Mesothelial cell of epicardium (in vitro differentiated cells): ENCODE data around the gene FRAS1. TPM values are rescaled to one million over a fixed set of nuclear protein-coding genes. Genes with fewer than 3 reads are reported as not detected.
"Not testable (repeated sequence)": the region's sequence is repeated elsewhere in the genome, so short reads cannot be mapped to it uniquely, and the experiment has no call there.

Source experiments
- DNase-seq, 2 experiments: peaks; one replicate each; pipeline ENCODE4 v3.0.0; 2021; ENCODE audit warnings: low spot score in 2 of 2; ENCODE audit not compliant: unreplicated experiment in 2 of 2
- H3K27ac Mint-ChIP-seq: 2 replicates; pipeline ENCODE4 v1.8.0; 2021; ENCODE audit warnings: mixed read lengths
- H3K27me3 Mint-ChIP-seq: 2 replicates; pipeline ENCODE4 v1.8.0; 2021; ENCODE audit warnings: low read depth, mixed read lengths
- H3K36me3 Mint-ChIP-seq: 2 replicates; pipeline ENCODE4 v1.8.0; 2021; ENCODE audit warnings: mixed read lengths
- H3K4me1 Mint-ChIP-seq: 2 replicates; pipeline ENCODE4 v1.8.0; 2021; ENCODE audit warnings: mixed read lengths
- H3K4me3 Mint-ChIP-seq: 2 replicates; pipeline ENCODE4 v1.8.0; 2021; ENCODE audit warnings: mild to moderate bottlenecking, moderate library complexity, mixed read lengths
- H3K9me3 Mint-ChIP-seq: 2 replicates; pipeline ENCODE4 v1.8.0; 2021; ENCODE audit warnings: mixed read lengths
- total RNA-seq: library from RNA; stranded (reverse); gene quantifications from 3 replicates; pipeline ENCODE4 v1.2.1, GENCODE V29; 2021
- TF ChIP-seq, protein P1 (sequence below): fragments of 200-600 bp; sonication (generic); IDR thresholded peaks from one replicate; pipeline ENCODE4 v1.5.0; 2021; ENCODE audit warnings: antibody characterized with exemption; ENCODE audit not compliant: unreplicated experiment

The FRAS1 gene
- total RNA-seq, 1 donor from 2014 or later, result 51.9 TPM

DNA sequence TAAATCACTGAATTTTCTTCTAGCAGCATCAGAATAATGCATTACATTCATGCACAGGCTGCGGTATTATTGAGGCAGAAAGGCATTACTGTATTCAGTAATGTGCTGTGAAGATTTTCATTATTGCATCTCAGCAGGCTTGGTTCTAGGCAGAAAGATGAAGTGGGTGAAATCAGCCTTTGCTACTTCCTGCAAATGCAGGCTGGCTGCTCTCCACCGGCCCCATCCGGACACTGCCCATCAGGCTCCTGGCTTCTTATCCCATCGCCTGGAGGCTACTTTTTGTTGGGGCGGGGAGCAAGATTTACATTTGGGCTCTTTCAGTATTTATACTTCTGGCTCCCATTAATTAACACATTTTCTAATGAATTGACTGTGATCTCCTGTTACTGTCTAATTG is 117.8 kb downstream of the FRAS1 start:
- DNase-seq, result no peak

DNA sequence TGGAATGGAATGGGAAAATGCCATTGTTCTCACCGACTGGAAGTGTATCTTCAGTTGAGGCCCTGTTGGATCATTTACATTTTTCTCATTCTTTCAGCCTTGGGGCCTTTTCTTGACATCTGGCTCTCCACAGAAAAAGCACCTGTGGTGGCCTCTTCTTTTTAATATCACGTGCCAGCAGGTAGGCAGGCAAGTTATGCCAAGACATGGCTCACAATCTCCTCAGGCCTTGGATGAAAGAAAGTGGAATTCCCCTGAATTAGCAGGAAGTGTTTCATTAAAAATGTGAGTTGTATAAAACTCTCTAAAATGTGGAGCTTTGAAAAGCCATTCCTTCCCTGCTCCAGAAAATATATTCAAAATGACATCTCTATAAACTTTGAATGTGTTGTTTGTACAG is 122.1 kb downstream of the FRAS1 start:
- H3K27me3 Mint-ChIP-seq, result peaks cover 2% of the 10 kb centered on the region
- H3K4me1 Mint-ChIP-seq, result peaks cover 21% of the 10 kb centered on the region
- peaks cover 11% of the 10 kb centered on the region for H3K9me3 Mint-ChIP-seq
- peak overlapping the region; percentile 8 for H3K27ac Mint-ChIP-seq
- H3K4me3 Mint-ChIP-seq, result no peak overlapping the region
- no peak for DNase-seq
- peaks cover 7% of the 10 kb centered on the region for H3K36me3 Mint-ChIP-seq
- TF ChIP-seq, protein P1, sequence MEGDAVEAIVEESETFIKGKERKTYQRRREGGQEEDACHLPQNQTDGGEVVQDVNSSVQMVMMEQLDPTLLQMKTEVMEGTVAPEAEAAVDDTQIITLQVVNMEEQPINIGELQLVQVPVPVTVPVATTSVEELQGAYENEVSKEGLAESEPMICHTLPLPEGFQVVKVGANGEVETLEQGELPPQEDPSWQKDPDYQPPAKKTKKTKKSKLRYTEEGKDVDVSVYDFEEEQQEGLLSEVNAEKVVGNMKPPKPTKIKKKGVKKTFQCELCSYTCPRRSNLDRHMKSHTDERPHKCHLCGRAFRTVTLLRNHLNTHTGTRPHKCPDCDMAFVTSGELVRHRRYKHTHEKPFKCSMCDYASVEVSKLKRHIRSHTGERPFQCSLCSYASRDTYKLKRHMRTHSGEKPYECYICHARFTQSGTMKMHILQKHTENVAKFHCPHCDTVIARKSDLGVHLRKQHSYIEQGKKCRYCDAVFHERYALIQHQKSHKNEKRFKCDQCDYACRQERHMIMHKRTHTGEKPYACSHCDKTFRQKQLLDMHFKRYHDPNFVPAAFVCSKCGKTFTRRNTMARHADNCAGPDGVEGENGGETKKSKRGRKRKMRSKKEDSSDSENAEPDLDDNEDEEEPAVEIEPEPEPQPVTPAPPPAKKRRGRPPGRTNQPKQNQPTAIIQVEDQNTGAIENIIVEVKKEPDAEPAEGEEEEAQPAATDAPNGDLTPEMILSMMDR, result no peak

More for the DNA sequence above, 117.8 kb downstream of the FRAS1 start:
- Mint-ChIP-seq H3K4me1 (peaks cover 24% of the 10 kb centered on the region), H3K9me3 (peaks cover 3% of the 10 kb centered on the region), H3K4me3 (no peak overlapping the region), H3K27ac (no peak overlapping the region), H3K27me3 (no peaks in the 10 kb centered on the region), H3K36me3 (no peaks in the 10 kb centered on the region)
- TF ChIP-seq, protein P1, result no peak

DNA sequence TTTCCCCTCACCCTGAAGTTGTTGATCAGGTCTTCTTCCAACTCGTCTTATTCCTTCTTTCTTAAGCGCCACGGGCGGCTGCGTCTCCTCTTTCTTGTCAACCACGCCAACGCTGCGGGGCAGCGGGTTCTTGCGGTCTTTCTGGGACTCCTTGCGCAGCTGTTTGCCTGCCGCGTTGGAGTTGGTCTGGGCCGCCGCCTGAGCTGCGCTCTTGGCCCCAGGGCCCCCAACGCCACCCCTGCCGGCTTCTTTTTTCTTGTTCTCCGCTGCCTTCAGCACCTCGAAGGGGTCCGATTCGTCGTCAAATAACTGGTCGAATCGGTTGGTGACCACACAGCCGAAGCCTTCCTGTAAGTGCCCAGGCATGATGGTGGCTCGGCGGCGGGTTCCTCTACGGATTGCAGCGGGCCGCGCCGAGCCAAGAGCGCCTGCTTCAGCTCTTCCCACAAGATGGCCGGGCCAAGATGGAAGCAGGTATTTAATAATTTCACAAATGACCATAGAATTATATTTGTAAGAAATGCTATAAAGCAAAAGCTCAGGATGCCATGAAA is 124.6 kb downstream of the FRAS1 start:
- H3K4me1 Mint-ChIP-seq, result peaks cover 33% of the 10 kb centered on the region
- not testable (repeated sequence) for H3K9me3 Mint-ChIP-seq, H3K36me3 Mint-ChIP-seq, H3K4me3 Mint-ChIP-seq, H3K27me3 Mint-ChIP-seq, H3K27ac Mint-ChIP-seq, DNase-seq

DNA sequence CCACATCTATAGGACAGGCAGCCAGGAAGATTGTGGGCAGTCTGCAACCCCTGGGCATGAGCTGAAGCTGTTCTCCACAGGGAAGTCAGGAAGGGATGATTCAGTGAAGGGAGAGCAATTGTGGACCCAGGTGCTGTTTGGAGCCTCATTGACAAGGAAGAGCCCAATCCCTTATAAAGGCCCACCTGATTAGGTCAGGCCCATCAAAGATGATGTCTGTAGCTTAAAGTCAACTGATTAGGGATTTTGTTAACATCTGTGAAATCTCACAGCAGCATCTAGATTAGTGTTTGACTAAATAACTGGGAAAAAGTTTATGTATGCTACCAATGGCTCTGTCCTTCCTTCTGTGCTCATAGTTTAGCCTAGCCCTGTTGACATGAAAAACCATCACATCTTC is 127.5 kb downstream of the FRAS1 start:
- no peak overlapping the region for H3K27ac Mint-ChIP-seq
- no peak overlapping the region for H3K4me3 Mint-ChIP-seq
- H3K36me3 Mint-ChIP-seq, result peaks cover 7% of the 10 kb centered on the region
- no peak for DNase-seq
- H3K4me1 Mint-ChIP-seq, result peaks cover 26% of the 10 kb centered on the region
- H3K27me3 Mint-ChIP-seq, result peaks cover 2% of the 10 kb centered on the region
- TF ChIP-seq, protein P1, result no peak
- peaks cover 7% of the 10 kb centered on the region for H3K9me3 Mint-ChIP-seq

DNA sequence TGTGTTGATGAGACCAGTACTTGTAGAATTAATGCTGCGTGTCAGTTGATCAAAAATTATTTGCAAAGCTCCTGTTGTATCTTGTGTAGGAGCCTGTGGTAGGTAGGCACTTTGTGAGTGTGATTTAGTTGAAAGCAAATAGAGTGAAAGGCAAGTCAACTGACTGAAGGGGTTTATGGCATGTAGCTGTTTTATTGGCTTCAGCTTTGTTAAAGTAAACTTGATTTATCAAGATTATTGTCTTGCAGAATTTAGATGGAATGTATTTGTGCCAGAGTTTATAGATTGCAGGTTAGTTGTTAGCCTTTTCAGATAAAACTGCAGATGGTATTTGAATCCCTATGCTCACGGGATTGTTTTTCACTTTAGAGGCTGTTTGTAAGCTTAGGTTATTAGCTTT is 128.0 kb downstream of the FRAS1 start:
- Mint-ChIP-seq H3K4me3 (no peak overlapping the region), H3K4me1 (peaks cover 26% of the 10 kb centered on the region), H3K9me3 (peaks cover 7% of the 10 kb centered on the region), H3K27ac (no peak overlapping the region), H3K36me3 (peaks cover 7% of the 10 kb centered on the region), H3K27me3 (peaks cover 2% of the 10 kb centered on the region)
- TF ChIP-seq, protein P1, result no peak
- DNase-seq, result no peak

DNA sequence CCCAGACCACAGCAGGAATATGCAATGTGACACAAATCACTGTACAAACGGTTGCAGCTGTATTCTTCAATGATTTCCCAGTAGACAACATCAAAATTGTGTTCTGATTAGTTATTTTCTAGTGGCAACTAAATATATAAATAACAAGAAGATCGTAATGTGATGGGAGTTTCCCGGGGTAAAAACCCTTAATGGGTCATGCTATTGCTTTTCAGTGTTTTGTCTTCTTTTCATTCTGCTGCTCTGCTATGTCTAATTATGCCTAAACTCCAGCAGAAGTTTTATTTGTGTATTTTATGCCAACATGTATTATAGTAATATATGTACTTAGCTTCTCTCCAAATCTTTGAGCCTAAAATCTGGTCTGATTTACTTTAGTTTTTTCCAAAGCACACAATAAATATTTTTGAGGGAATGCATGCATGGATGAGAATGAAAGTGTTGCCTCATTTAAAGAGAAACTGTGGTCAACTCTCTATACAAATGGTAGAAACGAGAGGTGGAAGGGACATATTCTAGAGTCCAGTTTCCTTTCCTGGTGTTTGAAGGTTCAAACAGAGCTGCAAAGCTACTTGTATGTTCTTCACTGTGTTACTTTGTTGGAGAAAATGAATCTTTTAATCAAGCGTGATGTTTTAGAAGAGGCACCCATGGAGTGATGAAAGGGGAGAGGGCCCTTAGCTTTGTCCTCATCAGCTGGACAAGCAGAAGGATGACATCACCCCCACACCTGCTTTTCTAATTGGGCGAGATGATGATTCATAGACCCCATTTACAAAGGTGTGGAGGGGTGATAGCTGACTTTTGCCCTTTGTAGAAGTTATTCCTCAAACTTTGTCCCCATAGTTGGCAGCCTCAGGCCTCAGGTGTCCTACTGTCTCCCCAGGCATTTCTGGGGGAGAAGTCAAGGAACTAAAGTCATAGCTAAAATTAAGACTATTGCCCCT is 129.7 kb downstream of the FRAS1 start:
- H3K4me1 Mint-ChIP-seq, result peaks cover 26% of the 10 kb centered on the region

More for the DNA sequence above, 129.7 kb downstream of the FRAS1 start:
- Mint-ChIP-seq H3K4me3 (no peak overlapping the region), H3K36me3 (no peaks in the 10 kb centered on the region), H3K27ac (no peak overlapping the region), H3K9me3 (no peaks in the 10 kb centered on the region), H3K27me3 (peaks cover 2% of the 10 kb centered on the region)
- DNase-seq, result no peak
- TF ChIP-seq, protein P1, result no peak
